IPS DF 19.7 (cell line): ENCODE measurements around the gene POLE.
A peak's percentile ranks its signal among the peaks of the same experiment; 100 is the strongest.
"Not testable (repeated sequence)": the region's sequence is repeated elsewhere in the genome, so short reads cannot be mapped to it uniquely, and the experiment has no call there.

ENCODE experiments used
- DNase-seq: peaks from one replicate; pipeline ENCODE4 v3.0.0-alpha.2; 2013; ENCODE audit warnings: low read depth, low spot score

The POLE gene

DNA sequence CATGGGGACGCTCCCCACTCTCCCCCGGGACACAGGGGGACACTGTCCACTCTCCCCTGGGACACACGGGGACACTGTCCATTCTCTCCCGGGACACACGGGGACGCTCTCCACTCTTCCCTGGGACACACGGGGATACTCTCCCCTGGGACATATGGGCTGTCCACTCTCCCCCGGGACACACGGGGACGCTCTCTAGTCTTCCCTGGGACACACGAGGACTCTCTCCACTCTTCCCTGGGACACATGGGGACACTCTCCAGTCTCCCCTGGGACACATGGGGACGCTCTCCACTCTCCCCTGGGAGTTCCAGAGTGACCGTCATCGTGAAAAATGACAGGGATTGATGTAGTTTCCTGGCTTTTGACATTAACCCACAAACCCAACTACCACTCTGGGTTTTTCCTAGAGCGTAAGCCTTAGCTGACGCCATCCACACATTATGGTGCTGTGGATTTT, 71.5 kb downstream of the POLE start:
- DNase-seq = no peak

DNA sequence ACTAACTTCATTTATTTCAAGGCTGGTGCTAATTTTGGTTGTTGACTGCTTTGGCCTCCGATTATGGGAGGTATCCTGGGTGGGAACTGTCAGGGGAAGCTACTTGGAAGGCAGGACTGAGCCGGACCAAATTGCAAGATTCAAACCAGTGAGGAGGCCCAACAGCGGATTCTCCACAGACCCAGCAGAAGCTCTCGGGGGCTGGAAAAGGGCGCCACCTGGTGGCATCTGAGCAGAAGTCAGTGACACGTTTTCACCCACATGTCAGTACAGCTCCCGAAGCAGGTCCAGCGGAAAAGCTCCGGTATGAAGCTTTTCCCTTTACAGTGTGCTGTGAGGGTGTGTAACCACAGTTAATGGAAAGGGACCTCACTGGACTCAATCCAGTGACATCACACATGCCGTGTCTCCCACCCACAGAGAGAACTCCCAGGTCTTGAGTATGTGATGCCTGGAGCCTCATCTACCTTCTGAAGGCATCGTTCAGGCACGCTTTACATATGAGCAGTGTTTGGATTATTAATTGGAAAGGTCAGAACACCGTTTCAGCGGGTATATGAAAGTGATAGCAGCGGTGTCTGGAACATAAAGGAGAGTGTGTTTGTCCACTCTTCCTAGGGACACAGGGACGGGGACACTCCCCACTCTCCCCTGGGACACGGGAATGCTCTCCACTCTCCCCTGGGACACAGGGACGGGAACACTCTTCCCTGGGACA, 72.1 kb downstream of the POLE start:
- DNase-seq = peak; percentile 57

DNA sequence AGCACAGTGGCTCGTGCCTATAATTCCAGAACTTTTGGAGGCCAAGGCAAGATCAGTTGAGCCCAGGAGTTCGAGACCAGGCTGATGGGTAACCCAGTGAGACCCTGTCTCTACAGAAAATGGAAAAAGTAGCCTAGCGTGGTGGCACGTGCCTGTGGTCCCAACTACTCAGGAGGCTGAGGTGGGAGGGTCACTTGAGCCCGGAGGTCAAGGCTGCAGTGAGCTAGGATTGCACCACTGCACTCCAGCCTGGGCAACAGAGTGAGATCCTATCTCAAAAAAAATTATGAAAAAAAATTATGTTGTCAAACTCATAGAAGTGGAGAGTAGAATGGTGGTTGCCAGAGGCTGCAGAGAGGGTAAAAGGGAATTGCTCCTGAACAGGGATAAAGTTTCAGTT, 73.1 kb downstream of the POLE start:
- no peak for DNase-seq

DNA sequence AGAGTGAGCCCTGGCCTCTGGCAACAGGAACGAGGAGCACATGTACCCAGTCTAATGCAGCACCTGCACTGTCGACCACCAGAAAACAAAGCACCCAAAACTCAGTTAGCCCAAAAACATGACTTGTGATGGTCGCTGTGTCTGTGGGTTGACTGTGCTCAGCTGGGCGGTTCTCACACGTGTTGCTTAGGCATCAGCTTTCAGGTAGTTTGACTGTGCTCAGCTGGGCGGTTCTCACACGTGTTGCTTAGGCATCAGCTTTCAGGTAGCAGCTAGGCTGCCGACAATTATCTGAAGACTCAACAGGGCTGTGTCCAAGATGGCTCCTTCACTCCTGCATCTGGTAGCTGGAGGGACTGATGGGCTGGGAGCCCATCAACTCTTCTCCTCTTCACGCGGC, 75.5 kb downstream of the POLE start:
- no peak for DNase-seq

DNA sequence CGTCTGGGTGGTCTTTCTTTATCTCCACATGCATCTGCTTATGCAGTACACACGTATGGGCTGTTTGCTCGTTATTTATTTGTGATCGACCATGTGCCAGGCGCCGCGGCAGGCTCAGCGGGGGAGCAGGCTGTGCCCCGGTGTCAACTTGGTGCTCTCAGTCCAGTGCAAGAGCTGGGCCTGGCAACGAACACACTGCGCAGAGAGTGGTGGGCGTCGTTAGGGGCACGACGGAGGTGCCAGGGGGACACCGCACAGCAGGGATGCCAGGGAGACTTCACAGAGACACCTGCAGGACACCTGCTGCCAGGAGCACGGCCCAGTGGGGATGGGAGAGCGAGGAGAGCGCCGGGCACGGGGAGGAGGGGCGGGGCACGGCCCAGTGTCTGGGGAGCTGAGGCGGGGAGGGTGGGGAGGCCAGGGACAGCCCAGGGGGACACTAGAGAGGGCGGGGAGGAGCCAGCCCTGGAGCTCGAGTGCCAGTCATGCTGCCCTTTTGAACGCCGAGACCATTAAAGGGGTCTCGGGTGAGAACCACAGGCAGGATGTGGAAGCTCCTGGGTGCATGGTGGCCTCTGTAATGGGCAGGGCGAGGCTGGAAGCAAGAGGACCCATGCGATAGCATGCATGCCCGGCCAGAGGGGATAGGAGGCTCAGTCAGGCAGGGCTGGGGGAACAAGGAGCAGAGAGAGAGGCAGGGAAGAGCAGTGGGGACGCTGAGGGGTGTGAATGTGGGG, 76.1 kb downstream of the POLE start:
- DNase-seq = no peak

DNA sequence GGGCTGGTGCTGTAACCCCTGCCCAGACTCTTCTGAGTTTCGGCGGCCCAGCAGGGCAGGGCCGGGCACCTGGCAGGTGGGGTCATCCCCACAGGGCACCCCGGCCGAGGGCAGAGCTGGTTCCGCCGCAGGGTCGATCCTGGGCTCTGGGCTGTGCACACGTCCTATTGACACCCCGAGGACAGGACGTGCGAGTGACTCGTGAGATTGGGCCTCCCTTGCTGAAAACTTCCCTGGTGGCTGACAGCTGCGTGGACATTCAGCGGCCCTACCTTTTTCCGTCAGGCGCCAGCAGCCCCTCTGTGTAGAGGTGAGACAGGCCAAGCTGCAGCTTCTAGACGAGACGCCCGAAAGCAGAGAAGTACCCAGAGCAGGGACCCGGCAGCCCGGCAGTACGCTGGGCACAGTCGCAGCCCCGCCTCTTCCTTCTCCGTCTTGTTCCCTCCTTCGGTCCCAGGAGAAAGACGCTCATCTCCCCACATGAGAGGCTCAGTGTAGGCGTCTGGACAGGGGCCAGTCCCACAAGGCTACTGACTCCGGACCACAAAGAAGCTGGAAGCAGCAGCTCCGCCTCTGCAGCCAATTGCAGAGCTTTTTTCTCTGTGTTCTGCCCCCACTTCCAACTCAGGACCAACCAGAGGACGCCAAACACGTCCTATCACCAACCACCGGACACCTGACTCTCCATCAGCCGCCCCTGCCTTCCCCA, 76.9 kb downstream of the POLE start, which contains the start of gene LRCOL1:
Gene LRCOL1 (minus strand): TSS at position 532 of the 709 bp plus-strand sequence. CDS start 4,331 bp downstream, outside the sequence.
- DNase-seq = no peak

GRCh38 chr12:132608231-132609171, 78.6 kb downstream of the POLE start:
- DNase-seq = no peak

GRCh38 chr12:132606927-132607326, 80.2 kb downstream of the POLE start:
- no peak for DNase-seq

- no peak for DNase-seq
Observed at GRCh38 chr12:132606466-132606865, 80.7 kb downstream of the POLE start.

DNA sequence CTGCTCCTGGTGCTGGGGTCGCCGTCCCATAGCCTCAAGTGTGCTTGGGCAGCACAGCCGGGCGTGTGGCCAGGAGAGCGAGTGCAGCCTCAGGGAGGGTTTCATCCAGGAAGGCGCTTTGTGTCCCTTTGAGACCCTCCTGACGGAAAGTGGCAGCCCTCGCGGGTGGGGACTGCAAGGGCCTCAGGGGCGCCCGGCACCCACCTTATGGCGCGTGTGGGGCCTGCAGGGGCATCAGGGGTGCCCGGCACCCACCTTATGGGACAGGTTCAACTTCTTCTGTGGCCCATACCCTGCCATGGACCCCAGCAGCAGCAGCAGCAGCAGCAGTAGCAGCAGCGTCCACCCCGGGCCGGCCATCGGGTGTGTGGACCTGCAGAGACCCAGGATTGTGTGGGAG, 81.2 kb downstream of the POLE start:
- no peak for DNase-seq

DNA sequence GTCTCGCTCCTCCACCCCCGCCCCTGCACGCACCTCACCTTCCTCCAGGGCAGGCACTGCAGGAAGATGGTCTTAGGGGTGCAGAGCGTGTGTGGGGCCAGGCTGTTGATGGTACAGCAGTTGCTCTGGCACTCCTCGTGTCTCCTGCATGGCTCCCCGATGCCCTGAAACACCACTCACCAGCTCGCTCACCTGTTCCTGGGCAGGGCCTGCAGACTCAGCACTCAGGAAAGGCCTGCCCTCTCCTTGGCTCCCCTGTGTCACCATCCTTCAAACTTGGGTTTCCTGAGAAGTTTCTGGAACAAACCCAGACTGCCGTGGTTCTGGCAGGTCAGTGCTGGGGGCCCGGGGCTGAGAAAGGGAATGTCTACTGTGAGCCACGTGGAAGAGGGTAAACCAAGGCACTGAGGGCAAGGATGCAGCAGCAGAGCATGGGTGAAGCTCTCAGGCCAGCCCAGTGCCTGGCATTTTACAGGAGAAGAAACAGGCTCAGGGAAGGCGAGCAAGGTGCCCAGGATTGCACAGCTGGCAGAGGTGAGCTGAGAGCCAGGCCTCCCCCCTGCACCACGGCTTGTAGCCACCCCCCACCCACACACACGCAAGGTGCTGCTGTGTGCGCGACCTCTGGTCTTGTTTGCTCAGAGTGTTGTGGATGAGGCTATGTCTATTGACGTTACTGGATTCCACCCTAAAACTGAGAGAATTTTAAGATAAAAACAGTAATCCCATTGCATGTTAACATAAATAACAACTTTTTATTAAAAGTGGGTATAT, 82.3 kb downstream of the POLE start:
- DNase-seq = no peak

- DNase-seq = no peak
Observed at GRCh38 chr12:132604151-132604618, 83.0 kb downstream of the POLE start.

DNA sequence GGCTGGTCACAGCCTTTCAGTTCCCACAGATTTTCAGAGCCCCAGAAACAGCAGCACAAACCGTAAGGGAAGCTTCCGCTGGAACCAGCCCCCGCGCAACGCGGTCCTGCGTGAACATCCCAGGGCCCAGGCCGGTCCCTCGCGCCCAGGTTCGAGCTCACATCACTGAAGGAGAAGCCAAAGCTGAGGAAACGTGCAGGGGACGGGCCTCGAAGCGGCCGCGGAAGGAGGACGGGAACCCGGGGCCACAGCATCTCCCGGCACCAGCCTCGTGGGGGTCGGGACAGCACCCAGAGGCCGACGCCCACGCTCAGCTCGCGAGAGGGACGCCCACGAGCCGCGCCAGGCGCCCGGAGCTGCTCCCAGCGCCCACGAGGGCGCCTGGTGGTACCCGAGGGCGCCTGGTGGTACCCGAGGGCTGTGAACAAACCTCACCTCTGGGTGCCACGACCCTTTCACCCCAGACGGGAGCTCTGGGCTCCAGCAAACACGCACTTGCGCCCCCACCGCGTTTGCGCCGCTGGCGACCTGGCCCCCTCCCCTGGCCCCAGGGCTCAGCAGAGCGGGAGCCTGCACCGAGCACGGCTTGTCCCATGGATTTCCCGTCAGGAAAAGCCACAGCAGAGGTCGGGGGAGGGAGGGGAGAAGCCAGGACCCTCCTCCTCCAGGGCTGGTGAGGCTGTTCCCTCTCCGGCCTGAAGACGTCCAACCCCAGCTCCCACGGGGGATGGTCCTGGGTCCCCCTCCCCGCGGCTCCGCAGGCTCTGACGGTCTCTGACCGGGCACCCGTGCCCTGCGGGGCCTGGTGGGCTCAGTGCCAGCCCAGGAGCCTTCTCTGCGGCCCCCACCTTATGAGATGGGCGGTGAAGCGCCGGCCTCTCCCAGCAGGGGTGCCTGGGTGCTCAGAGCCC, 83.6 kb downstream of the POLE start:
- DNase-seq = no peak

GRCh38 chr12:132602572-132603239, 84.4 kb downstream of the POLE start:
- no peak for DNase-seq

GRCh38 chr12:132601171-132601883, 85.8 kb downstream of the POLE start:
- no peak for DNase-seq

DNA sequence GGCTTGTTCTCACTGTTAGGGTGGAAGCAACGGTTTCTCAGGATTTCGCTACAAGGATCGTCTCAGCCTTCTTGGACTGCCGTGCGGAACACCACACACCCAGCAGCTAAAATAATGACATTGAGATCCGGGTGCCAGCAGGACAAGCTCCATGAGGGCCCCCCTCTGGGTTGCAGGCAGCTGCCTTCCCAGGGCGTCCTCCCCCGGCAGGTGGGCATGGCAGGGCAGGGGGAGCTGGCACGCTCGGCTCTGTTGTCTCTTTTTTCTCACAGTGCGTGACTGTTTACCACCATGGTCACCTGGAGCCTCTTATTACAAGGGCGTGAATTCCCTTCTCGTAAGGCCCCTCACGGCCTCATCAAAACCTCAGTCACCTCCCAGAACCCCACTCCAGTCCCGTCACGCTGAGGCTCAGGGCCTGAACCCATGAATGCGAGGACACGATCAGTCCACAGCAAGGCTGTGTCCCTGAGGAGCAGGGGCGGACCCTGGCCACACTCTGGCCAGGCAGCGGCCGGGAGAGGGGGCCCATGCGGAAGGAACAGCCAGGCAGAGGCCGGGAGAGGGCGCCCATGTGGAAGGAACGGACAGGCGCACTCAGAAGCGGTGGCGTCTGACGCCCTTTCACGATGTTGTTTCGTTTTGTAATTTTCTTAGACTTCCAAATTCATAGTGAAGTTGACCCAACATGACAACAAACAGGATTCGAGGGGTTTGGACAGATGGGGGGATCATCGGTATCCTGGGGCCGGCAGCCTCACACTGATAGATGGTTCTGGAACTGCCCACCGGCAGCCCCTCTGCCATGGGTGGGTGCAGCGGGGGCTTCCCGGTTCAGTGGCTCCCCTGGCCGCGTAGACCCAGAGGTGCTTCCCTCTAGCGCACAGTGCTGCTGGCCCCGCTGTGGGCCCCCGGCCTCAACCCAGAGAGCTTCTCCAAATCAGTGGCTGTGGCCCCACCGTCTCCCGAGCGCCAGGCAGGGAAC, 86.8 kb downstream of the POLE start:
- DNase-seq = no peak

DNA sequence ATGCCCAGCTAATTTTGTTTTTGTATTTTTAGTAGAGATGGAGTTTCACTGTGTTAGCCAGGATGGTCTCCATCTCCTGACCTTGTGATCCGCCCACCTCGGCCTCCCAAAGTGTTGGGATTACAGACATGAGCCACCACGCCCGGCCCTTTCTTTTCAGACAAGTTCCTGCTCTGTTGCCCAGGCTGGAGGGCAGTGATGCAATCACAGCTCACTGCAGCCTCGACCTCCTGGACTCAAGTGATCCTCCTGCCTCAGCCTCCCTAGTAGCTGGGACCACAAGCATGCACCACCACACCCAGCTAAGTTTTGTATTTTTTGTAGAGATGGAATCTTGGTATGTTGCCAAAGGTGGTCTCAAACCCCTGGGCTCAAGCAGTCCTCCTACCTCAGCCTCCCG, 87.6 kb downstream of the POLE start:
- DNase-seq = not testable (repeated sequence)
